AG09309 (cell line): ENCODE results near the gene PIK3C2A.
"Not testable (repeated sequence)": the region's sequence is repeated elsewhere in the genome, so short reads cannot be mapped to it uniquely, and the experiment has no call there.

Source experiments
- DNase-seq: peaks from one replicate; pipeline ENCODE4 v3.0.0-alpha.2; 2010; ENCODE audit warnings: low read depth
- H3K4me3 ChIP-seq: 2 replicates; pipeline ENCODE4 v1.5.1; 2011; ENCODE audit warnings: mild to moderate bottlenecking, low read depth, low read length, moderate library complexity; ENCODE audit not compliant: control insufficient read depth
- CTCF ChIP-seq: IDR thresholded peaks from 2 replicates; pipeline ENCODE4 v1.5.1; 2011; ENCODE audit warnings: mild to moderate bottlenecking, low read depth, low read length, inconsistent platforms; ENCODE audit not compliant: insufficient read depth, control insufficient read depth; ENCODE audit errors: missing control alignments

Gene PIK3C2A

DNA sequence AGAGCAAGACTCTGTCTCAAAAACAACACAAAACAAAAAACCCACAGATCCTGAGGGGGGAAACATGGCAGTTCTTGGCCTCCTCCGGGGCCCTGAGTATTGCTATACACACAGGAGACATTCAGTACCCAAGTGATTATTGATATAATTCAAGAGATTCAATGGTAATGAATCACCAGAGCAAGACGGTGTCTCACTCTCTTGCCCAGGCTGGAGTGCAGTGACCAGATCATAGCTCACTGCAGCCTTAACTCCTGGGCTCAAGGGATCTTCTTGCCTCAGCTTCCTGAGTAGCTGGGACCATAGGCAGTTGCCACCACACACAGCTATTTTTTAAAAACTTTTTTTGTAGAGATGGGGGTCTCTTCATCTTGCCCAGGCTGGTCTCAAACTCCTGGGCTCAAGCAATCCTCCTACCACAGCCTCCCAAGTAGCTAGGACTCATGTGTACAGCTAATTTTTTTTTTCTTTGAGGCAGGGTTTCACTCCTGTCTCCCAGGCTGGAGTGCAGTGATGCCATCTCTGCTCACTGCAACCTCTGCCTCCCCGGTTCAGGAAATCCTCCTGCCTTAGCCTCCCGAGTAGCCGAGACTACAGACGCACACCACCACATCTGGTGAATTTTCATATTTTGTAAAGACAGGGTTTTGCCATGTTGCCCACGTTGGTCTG, 21.8 kb upstream of the PIK3C2A start:
- DNase-seq = no peak
- no peak overlapping the region for H3K4me3 ChIP-seq
- no peak for TF ChIP-seq CTCF

- not testable (repeated sequence) for DNase-seq, H3K4me3 ChIP-seq
Measured at GRCh38 chr11:17228186-17228925, 20.6 kb upstream of the PIK3C2A start.

- DNase-seq = no peak
- no peak overlapping the region for H3K4me3 ChIP-seq
- no peak for TF ChIP-seq CTCF
Measured at GRCh38 chr11:17224727-17225126, 16.9 kb upstream of the PIK3C2A start.

GRCh38 chr11:17221968-17222367, 14.2 kb upstream of the PIK3C2A start:
- no peak for TF ChIP-seq CTCF
- H3K4me3 ChIP-seq = no peak overlapping the region
- DNase-seq = peak; percentile 17

DNA sequence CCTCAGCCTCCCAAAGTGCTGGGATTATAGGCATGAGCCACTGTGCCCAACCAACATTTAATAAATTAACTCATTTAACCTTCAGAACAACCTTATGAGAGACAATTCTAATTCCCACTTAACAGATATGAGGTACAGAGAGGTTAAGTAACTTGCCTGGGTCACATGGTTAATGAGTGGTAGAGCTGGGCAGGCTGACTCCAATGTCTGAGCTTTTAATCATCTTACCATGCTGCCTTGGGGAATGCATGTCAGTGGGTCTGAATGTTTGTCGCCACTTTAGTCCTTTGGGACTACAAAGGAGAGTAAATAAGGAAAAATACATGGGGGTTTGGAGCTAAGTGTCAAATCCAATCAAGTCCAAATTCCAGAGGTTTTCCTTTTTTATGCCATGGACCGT, 11.2 kb upstream of the PIK3C2A start:
- no peak for DNase-seq
- no peak overlapping the region for H3K4me3 ChIP-seq
- no peak for TF ChIP-seq CTCF

DNA sequence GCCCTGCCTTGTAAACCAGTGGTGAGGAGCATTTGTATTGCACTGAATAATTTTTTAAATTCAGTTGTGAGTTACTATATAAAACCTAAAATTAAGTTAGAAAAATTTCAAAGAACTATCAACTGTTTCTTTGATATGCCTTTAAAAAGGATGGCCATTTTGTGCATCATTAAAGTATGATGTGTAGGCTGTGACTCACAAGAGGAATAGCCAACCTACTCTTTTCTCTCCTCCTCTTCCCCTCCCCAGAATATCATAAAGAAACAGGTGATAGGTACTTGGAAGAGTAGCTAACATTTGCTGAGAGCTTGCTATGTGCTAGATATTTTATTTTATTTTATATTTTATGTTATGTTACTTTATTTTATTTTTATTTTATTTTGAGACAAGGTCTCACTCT, 10.6 kb upstream of the PIK3C2A start:
- no peak for DNase-seq
- TF ChIP-seq CTCF = no peak
- no peak overlapping the region for H3K4me3 ChIP-seq

- TF ChIP-seq CTCF = no peak
- H3K4me3 ChIP-seq = no peak overlapping the region
- DNase-seq = no peak
Measured at GRCh38 chr11:17217401-17217800, 9.6 kb upstream of the PIK3C2A start.
